Stomach (tissue), 9 donors: ENCODE results near the gene SCTR. TPM values are rescaled to one million over a fixed set of nuclear protein-coding genes. Genes with fewer than 3 reads are reported as not detected.

Experiments used
- DNase-seq, 2 donors: peaks; one replicate each; pipeline versions ENCODE4 v3.0.0 to v3.0.0-alpha.2; 2013 to 2019
- H3K27ac ChIP-seq, 5 donors: fragments of 200-600 bp in 4 of 5; sonication (generic) in 4 of 5; one replicate each; pipeline ENCODE4 v1.5.1; 2013 to 2019; ENCODE audit warnings: mild to moderate bottlenecking in 1 of 5, moderate library complexity in 1 of 5
- H3K27me3 ChIP-seq, 3 donors: fragments of 200-600 bp; sonication (generic); one replicate each; pipeline ENCODE4 v1.5.1; 2017 to 2019; ENCODE audit warnings: mixed run types in 1 of 3
- H3K36me3 ChIP-seq, 4 donors: fragments of 200-600 bp; sonication (generic); 1 replicate in 3 of 4; 2 replicates in 1 of 4; pipeline ENCODE4 v1.5.1; 2016 to 2019
- H3K4me1 ChIP-seq, 4 donors: fragments of 200-600 bp; sonication (generic); one replicate each; pipeline ENCODE4 v1.5.1; 2016 to 2019
- H3K4me3 ChIP-seq, 4 donors: fragments of 200-600 bp; sonication (generic) in 3 of 4; one replicate each; pipeline ENCODE4 v1.5.1; 2016 to 2019; ENCODE audit warnings: mild to moderate bottlenecking in 1 of 4
- H3K9me3 ChIP-seq, 4 donors: fragments of 200-600 bp; sonication (generic); one replicate each; pipeline ENCODE4 v1.5.1; 2016 to 2019
- CTCF ChIP-seq, 7 experiments: fragments of 450-650 bp in 4 of 7; fragments of 200-600 bp in 3 of 7; sonication (generic) in 3 of 7; IDR thresholded peaks; one replicate each; pipeline ENCODE4 v1.5.1; 2016 to 2019; ENCODE audit warnings: antibody characterized with exemption in 7 of 7, control low read depth in 2 of 7, mild to moderate bottlenecking in 1 of 7
- EP300 ChIP-seq: sonication (generic); formaldehyde crosslinking; IDR thresholded peaks from one replicate; pipeline ENCODE4 v1.6.1; 2017; ENCODE audit warnings: antibody characterized with exemption
- POLR2A ChIP-seq, 4 donors: fragments of 450-650 bp; IDR thresholded peaks; one replicate each; pipeline ENCODE4 v1.6.1; 2016; ENCODE audit warnings: antibody characterized with exemption in 4 of 4, control low read depth in 2 of 4, mild to moderate bottlenecking in 1 of 4, moderate library complexity in 1 of 4
- POLR2AphosphoS5 ChIP-seq, 3 donors: sonication (generic); formaldehyde crosslinking; IDR thresholded peaks; one replicate each; pipeline ENCODE4 v1.6.1; 2016; ENCODE audit warnings: antibody characterized with exemption in 3 of 3
- WGBS, 5 donors: extraction: QIAGEN DNeasy Blood & Tissue Kit in 3 of 5; methylation state at CpG; one replicate each; pipeline versions ENCODE4 v1.1.5 to v1.1.7; 2013 to 2018; 5-methylcytosine and 5-hydroxymethylcytosine counted together
- intact Hi-C: fragments of 100-400 bp; cut with DNase I; formaldehyde crosslinking; loops from one replicate; pipeline ENCODE4 v1.15.1; 2023; ENCODE audit warnings: low total_unique reads
- polyA plus RNA-seq, 3 donors: library from polyadenylated mRNA; stranded (reverse); fragments of 200-250 nt; gene quantifications; one replicate each; pipeline ENCODE4 v1.2.3, GENCODE V29; 2013
- total RNA-seq, 5 donors: library from RNA; depleted of rRNA; stranded (reverse); fragments of >200 nt; gene quantifications; one replicate each; pipeline versions ENCODE4 v1.1.0 to v1.2.3, GENCODE V29; 2014 to 2016
- donor health status: healthy with polysubstance abuse.
- donor health status: Bipolar disorder and iron deficiency.
- donor health status: healthy.

Gene SCTR
- total and polyA plus RNA-seq, 8 donors, result 0.18 to 8.6 (median 4.1) TPM; not detected in 2

GRCh38 chr2:119415630-119416029 lies 108.7 kb downstream of the SCTR start:
- Histone ChIP-seq H3K9me3 (no peaks in the 10 kb centered on the region), H3K27ac (no peak overlapping the region), H3K27me3 (no peaks in the 10 kb centered on the region), H3K36me3 (no peaks in the 10 kb centered on the region), H3K4me1 (peaks cover 0 to 11% (median 3%) of the 10 kb centered on the region in 4 donors), H3K4me3 (no peak overlapping the region)
- TF ChIP-seq EP300 (no peak), POLR2AphosphoS5 (IDR thresholded peaks at IDR 0.05) (no peak), POLR2A (IDR thresholded peaks at IDR 0.05) (no peak), CTCF (IDR thresholded peaks at IDR 0.05) (no peak)
- WGBS, 5 donors, result 78 to 92% (median 83%) methylated on average over 1 of the region's 1 CpG
- intact Hi-C loops, result loop anchor here (10.0 kb wide), 1 partner anchor 249 kb away; no protein-coding TSS in a partner anchor
- no peak for DNase-seq

DNA sequence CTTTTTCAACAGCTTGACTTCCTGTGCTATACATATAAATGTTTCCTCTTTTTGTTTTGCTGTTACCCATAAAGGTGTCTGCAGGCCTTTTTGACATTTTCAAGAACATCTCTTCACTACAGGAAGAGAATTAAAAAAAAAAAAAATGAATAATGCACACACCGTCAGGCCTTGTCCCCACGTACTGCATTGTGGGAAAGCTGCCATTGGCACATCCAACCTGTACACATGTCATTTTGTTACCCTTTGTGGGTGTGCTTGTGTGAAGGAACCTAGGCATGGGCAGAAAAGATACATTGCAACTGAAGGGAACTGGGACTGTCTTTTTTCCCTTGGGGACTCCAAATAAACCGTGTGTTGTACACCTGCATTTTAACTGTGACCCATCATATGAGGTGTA lies 109.4 kb downstream of the SCTR start:
- Histone ChIP-seq H3K27me3 (no peaks in the 10 kb centered on the region), H3K4me3 (no peak overlapping the region), H3K36me3 (no peaks in the 10 kb centered on the region), H3K9me3 (no peaks in the 10 kb centered on the region), H3K27ac (no peak overlapping the region), H3K4me1 (peaks cover 0 to 4% (median under 1%) of the 10 kb centered on the region in 4 donors)
- TF ChIP-seq CTCF (IDR thresholded peaks at IDR 0.05), result no peak
- TF ChIP-seq EP300, result no peak
- no peak for TF ChIP-seq POLR2AphosphoS5 (IDR thresholded peaks at IDR 0.05)
- TF ChIP-seq POLR2A (IDR thresholded peaks at IDR 0.05), result no peak
- intact Hi-C loops, result loop anchor here (10.0 kb wide), 1 partner anchor 250 kb away; no protein-coding TSS in a partner anchor
- 77 to 89% (median 87%) methylated on average over 3 of the region's 3 CpGs for WGBS, 5 donors
- DNase-seq, result no peak

DNA sequence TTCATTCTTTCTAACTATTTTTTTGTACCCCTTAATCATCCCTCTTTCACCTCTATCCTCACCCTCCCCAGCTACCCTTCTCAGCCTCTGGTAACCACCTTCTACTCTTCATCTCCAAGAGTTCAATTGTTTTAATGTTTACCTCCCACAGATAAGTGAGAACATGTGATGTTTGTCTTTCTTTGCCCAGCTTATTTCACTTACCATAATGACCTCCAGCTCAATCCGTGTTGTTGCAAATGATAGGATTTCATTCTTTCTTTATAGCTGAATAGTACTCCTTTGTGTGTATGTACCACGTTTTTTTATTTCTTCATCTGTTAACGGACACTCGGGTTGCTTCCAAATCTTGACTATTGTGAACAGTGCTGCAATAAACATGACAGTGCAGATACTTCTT lies 114.8 kb downstream of the SCTR start:
- DNase-seq, result no peak
- no peaks in the 10 kb centered on the region for H3K27me3 ChIP-seq
- no peak overlapping the region for H3K27ac ChIP-seq
- TF ChIP-seq CTCF (IDR thresholded peaks at IDR 0.05), result no peak
- H3K4me1 ChIP-seq, result peaks cover 0 to 18% (median 11%) of the 10 kb centered on the region in 4 donors
- H3K36me3 ChIP-seq, result no peaks in the 10 kb centered on the region
- 40 to 63% (median 45%) methylated on average over 4 of the region's 4 CpGs for WGBS, 5 donors
- H3K4me3 ChIP-seq, result no peak overlapping the region
- intact Hi-C loops, result loop anchor here (5.0 kb wide), 1 partner anchor 68 kb away; no protein-coding TSS in a partner anchor
- no peaks in the 10 kb centered on the region for H3K9me3 ChIP-seq

- Histone ChIP-seq H3K27ac (peak overlapping the region in 3 of 5 donors; percentile 19 to 62 (median 54)), H3K36me3 (no peaks in the 10 kb centered on the region), H3K27me3 (no peaks in the 10 kb centered on the region), H3K9me3 (no peaks in the 10 kb centered on the region), H3K4me1 (peaks cover 0 to 18% (median 15%) of the 10 kb centered on the region in 4 donors), H3K4me3 (no peak overlapping the region)
- WGBS, 5 donors, result 32 to 51% (median 42%) methylated on average over 5 of the region's 5 CpGs
- intact Hi-C loops, result loop anchor here (5.0 kb wide), 1 partner anchor 69 kb away; no protein-coding TSS in a partner anchor
- no peak for TF ChIP-seq EP300
- peak; percentile 47 to 52 for DNase-seq
Observed at GRCh38 chr2:119408221-119408619, 116.1 kb downstream of the SCTR start.

- DNase-seq, result peak; percentile 58 to 85
- Histone ChIP-seq H3K4me3 (no peak overlapping the region), H3K4me1 (peaks cover 0 to 24% (median 20%) of the 10 kb centered on the region in 4 donors), H3K9me3 (no peaks in the 10 kb centered on the region), H3K27ac (peak overlapping the region in 3 of 5 donors; percentile 19 to 62 (median 54)), H3K27me3 (no peaks in the 10 kb centered on the region), H3K36me3 (no peaks in the 10 kb centered on the region)
- 63 to 76% (median 70%) methylated on average over 7 of the region's 7 CpGs for WGBS, 5 donors
- TF ChIP-seq CTCF (IDR thresholded peaks at IDR 0.05) (peak in 5 of 7 experiments; percentile 70 to 94 (median 85)), POLR2A (IDR thresholded peaks at IDR 0.05) (no peak), EP300 (no peak)
- intact Hi-C loops, result loop anchor here (5.0 kb wide), 1 partner anchor 70 kb away; no protein-coding TSS in a partner anchor
Observed at GRCh38 chr2:119407430-119408220, 116.7 kb downstream of the SCTR start.
